CD14-positive monocyte (primary cell): ENCODE data around the gene KLHL7. TPM values are rescaled to one million over a fixed set of nuclear protein-coding genes. Genes with fewer than 3 reads are reported as not detected.

Experiments used
- DNase-seq, 3 donors: peaks; one replicate each; pipeline ENCODE4 v3.0.0-alpha.2; 2011 to 2022
- H2AFZ ChIP-seq: 2 replicates; pipeline ENCODE4 v1.6.0; 2012; ENCODE audit warnings: mild to moderate bottlenecking, low read depth, low read length, inconsistent platforms; ENCODE audit not compliant: insufficient read depth, poor library complexity, severe bottlenecking
- H3K27ac ChIP-seq, 2 donors: 1 replicate in 1 of 2; 2 replicates in 1 of 2; pipeline ENCODE4 v1.5.1; 2012 to 2013; ENCODE audit warnings: low read length in 2 of 2, control low read depth in 1 of 2, inconsistent platforms in 1 of 2, low read depth in 1 of 2, mild to moderate bottlenecking in 1 of 2
- H3K27me3 ChIP-seq, 2 donors: one replicate each; pipeline versions ENCODE4 v1.6.0 to v1.6.1; 2011 to 2013; ENCODE audit warnings: low read length in 2 of 2; ENCODE audit not compliant: control insufficient read depth in 2 of 2, insufficient read depth in 2 of 2
- H3K36me3 ChIP-seq, 2 donors: replicated peaks in 1 of 2; 1 replicate in 1 of 2; 2 replicates in 1 of 2; pipeline versions ENCODE4 v1.5.1 to v1.6.1; 2012 to 2013; ENCODE audit warnings: low read length in 2 of 2, control low read depth in 1 of 2, inconsistent platforms in 1 of 2, mild to moderate bottlenecking in 1 of 2; ENCODE audit not compliant: insufficient read depth in 2 of 2, control insufficient read depth in 1 of 2
- H3K4me1 ChIP-seq, 2 donors: 1 replicate in 1 of 2; 2 replicates in 1 of 2; pipeline versions ENCODE4 v1.5.1 to v1.6.1; 2012 to 2013; ENCODE audit warnings: low read length in 2 of 2, control low read depth in 1 of 2, inconsistent platforms in 1 of 2, mild to moderate bottlenecking in 1 of 2, moderate library complexity in 1 of 2; ENCODE audit not compliant: insufficient read depth in 2 of 2, control insufficient read depth in 1 of 2
- H3K4me2 ChIP-seq: replicated peaks from 2 replicates; pipeline ENCODE3; 2012; ENCODE audit warnings: low read length, moderate library complexity, mild to moderate bottlenecking; ENCODE audit not compliant: poor library complexity, severe bottlenecking; ENCODE audit errors: extremely low read depth
- H3K4me3 ChIP-seq, 3 experiments: fragments of 200-600 bp in 1 of 3; sonication (generic) in 1 of 3; replicated peaks in 1 of 3; 1 replicate in 2 of 3; 2 replicates in 1 of 3; pipeline ENCODE4 v1.5.1; 2011 to 2013; ENCODE audit warnings: low read length in 3 of 3, mild to moderate bottlenecking in 3 of 3, control low read depth in 2 of 3, low read depth in 2 of 3, inconsistent platforms in 1 of 3, moderate library complexity in 1 of 3
- H3K79me2 ChIP-seq: 2 replicates; pipeline ENCODE4 v1.6.0; 2012; ENCODE audit warnings: mild to moderate bottlenecking, control low read depth, inconsistent platforms, low read length, moderate library complexity; ENCODE audit not compliant: insufficient read depth
- H3K9ac ChIP-seq: 2 replicates; pipeline ENCODE4 v1.6.0; 2017; ENCODE audit warnings: low read length, mild to moderate bottlenecking; ENCODE audit not compliant: insufficient read depth, poor library complexity, severe bottlenecking
- H3K9me3 ChIP-seq, 2 donors: replicated peaks in 1 of 2; 1 replicate in 1 of 2; 2 replicates in 1 of 2; pipeline versions ENCODE4 v1.5.1 to v1.6.1; 2012 to 2013; ENCODE audit warnings: low read length in 2 of 2, control low read depth in 1 of 2; ENCODE audit not compliant: control insufficient read depth in 1 of 2, insufficient read depth in 1 of 2
- H4K20me1 ChIP-seq: 2 replicates; pipeline ENCODE4 v1.6.0; 2012; ENCODE audit warnings: mild to moderate bottlenecking, low read length, control low read depth, moderate library complexity; ENCODE audit not compliant: insufficient read depth
- H3K27ac Mint-ChIP-seq, 7 donors: one replicate each; pipeline ENCODE4 v1.8.0; 2020; ENCODE audit warnings: mild to moderate bottlenecking in 7 of 7, mixed read lengths in 7 of 7, moderate library complexity in 6 of 7, inconsistent platforms in 2 of 7
- H3K27me3 Mint-ChIP-seq, 3 donors: one replicate each; pipeline ENCODE4 v1.8.0; 2021 to 2022; ENCODE audit warnings: low read depth in 3 of 3, mild to moderate bottlenecking in 3 of 3, mixed read lengths in 3 of 3, moderate library complexity in 3 of 3, inconsistent platforms in 1 of 3
- H3K36me3 Mint-ChIP-seq, 2 donors: one replicate each; pipeline ENCODE4 v1.8.0; 2020; ENCODE audit warnings: mixed read lengths in 2 of 2, inconsistent platforms in 1 of 2, mild to moderate bottlenecking in 1 of 2
- H3K4me1 Mint-ChIP-seq: one replicate; pipeline ENCODE4 v1.8.0; 2020; ENCODE audit warnings: mild to moderate bottlenecking, mixed read lengths
- H3K4me3 Mint-ChIP-seq, 2 donors: one replicate each; pipeline ENCODE4 v1.8.0; 2020; ENCODE audit warnings: mild to moderate bottlenecking in 2 of 2, mixed read lengths in 2 of 2, moderate library complexity in 1 of 2
- H3K9me3 Mint-ChIP-seq, 7 donors: one replicate each; pipeline ENCODE4 v1.8.0; 2020 to 2022; ENCODE audit warnings: mixed read lengths in 7 of 7, mild to moderate bottlenecking in 6 of 7, moderate library complexity in 6 of 7, inconsistent platforms in 2 of 7
- CTCF ChIP-seq: fragments of 200-600 bp; IDR thresholded peaks from one replicate; pipeline ENCODE4 v1.8.0; 2022; ENCODE audit warnings: antibody characterized with exemption, mild to moderate bottlenecking
- WGBS: methylation state at CpG from one replicate; pipeline ENCODE4 v1.1.5; 2013; ENCODE audit warnings: missing lambda C conversion rate; ENCODE audit not compliant: insufficient coverage; 5-methylcytosine and 5-hydroxymethylcytosine counted together
- intact Hi-C, 2 donors: fragments of 100-400 bp; cut with micrococcal nuclease; formaldehyde crosslinking; loops; one replicate each; pipeline versions ENCODE4 v1.15.0 to v1.15.1; 2023
- polyA plus RNA-seq, 3 donors: library from polyadenylated mRNA; depleted of rRNA in 1 of 3; unstranded in 2 of 3; stranded (reverse) in 1 of 3; fragments of 300-500 nt in 2 of 3; fragments of >200 nt in 1 of 3; fragmentation: Illumina TruSeq in 2 of 3; gene quantifications; 1 replicate in 2 of 3; 2 replicates in 1 of 3; pipeline ENCODE4 v1.2.3, GENCODE V29; 2012 to 2021

The KLHL7 gene
- polyA plus RNA-seq, 3 donors = 15.5 to 21.0 (median 17.4) TPM

DNA sequence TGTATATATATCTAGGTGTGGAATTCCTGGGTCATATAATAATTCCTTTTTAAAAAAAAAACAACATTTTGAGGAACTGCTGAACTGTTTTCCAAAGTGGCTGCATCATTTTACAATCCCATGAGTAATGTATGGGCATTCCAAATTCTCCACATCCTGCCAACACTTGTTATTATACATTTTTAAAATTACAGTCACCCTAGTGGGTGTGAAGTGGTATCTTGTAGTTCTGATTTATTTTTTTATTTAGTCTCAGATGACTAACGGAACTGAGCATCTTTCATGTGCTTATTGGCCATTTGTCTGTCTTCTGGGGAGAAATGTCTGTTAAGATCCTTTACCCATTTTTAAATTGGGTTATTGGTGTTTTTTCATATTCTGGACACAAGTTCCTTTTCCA is 12.0 kb upstream of the KLHL7 start:
- Mint-ChIP-seq H3K27ac (no peak overlapping the region), H3K4me1 (no peaks in the 10 kb centered on the region), H3K4me3 (no peak overlapping the region), H3K27me3 (peaks cover 0 to 18% (median 2%) of the 10 kb centered on the region in 3 donors), H3K9me3 (peaks cover 0 to 20% (median 13%) of the 10 kb centered on the region in 7 donors), H3K36me3 (no peaks in the 10 kb centered on the region)
- Histone ChIP-seq H4K20me1 (no peaks in the 10 kb centered on the region), H3K4me3 (no peak overlapping the region), H3K9ac (no peak overlapping the region), H3K9me3 (peaks cover 0 to 18% of the 10 kb centered on the region in 2 donors), H3K27me3 (peaks cover 0 to 3% of the 10 kb centered on the region in 2 donors), H3K36me3 (no peaks in the 10 kb centered on the region), H3K4me2 (no peak overlapping the region), H3K79me2 (no peaks in the 10 kb centered on the region), H3K27ac (no peak overlapping the region), H3K4me1 (no peaks in the 10 kb centered on the region), H2AFZ (no peak overlapping the region)
- WGBS = no CpG with 5 or more reads among the region's 1 CpG
- DNase-seq = peak in 1 of 3 donors; percentile 16
- no peak for TF ChIP-seq CTCF
- intact Hi-C loops = no loop called here

GRCh38 chr7:23096518-23097290 is 8.9 kb upstream of the KLHL7 start:
- 100% methylated on average over 1 of the region's 2 CpGs for WGBS
- no peak overlapping the region for H3K4me2 ChIP-seq
- H3K9me3 ChIP-seq = peaks cover 0 to 18% of the 10 kb centered on the region in 2 donors
- peaks cover 0 to 1% of the 10 kb centered on the region in 2 donors for H3K27me3 ChIP-seq
- no peak overlapping the region for H3K9ac ChIP-seq
- no peak overlapping the region for H3K27ac ChIP-seq
- DNase-seq = no peak
- no peaks in the 10 kb centered on the region for H3K36me3 Mint-ChIP-seq
- H3K4me1 Mint-ChIP-seq = no peaks in the 10 kb centered on the region
- intact Hi-C loops = no loop called here
- no peaks in the 10 kb centered on the region for H4K20me1 ChIP-seq
- H3K36me3 ChIP-seq = no peaks in the 10 kb centered on the region
- no peak overlapping the region for H3K27ac Mint-ChIP-seq
- peaks cover 0 to 13% (median 2%) of the 10 kb centered on the region in 3 donors for H3K27me3 Mint-ChIP-seq
- no peak overlapping the region for H3K4me3 ChIP-seq
- TF ChIP-seq CTCF = no peak
- H3K79me2 ChIP-seq = no peaks in the 10 kb centered on the region
- no peaks in the 10 kb centered on the region for H3K4me1 ChIP-seq
- no peak overlapping the region for H2AFZ ChIP-seq
- peaks cover 3 to 20% (median 13%) of the 10 kb centered on the region in 7 donors for H3K9me3 Mint-ChIP-seq
- no peak overlapping the region for H3K4me3 Mint-ChIP-seq
